GM19351 (cell line): Measurements from ENCODE around the gene COL4A1.

Experiments used
- ATAC-seq: cut with Tn5 transposase; IDR thresholded peaks from one replicate; pipeline ENCODE4 v1.9.1; 2021; ENCODE audit warnings: mild to moderate bottlenecking, moderate library complexity; ENCODE audit not compliant: unreplicated experiment

The COL4A1 gene

DNA sequence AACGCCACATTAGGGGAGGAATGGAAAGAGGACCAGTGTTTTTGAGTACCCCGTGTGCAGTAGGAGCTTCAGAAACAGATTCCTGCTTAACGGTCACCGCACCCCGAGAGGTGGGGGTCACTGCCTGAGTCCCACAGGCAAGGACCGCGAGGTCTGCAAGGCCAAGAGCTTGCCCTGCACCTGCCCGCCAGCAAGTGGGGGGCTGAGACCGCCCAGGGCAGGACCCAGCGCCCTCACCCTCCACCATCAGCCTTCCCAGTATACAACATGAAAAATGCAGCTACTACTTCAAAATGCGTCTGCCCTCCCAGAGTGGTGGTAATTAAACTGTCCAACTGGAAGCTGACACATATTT lies 44.9 kb downstream of the COL4A1 start:
- no peak for ATAC-seq

DNA sequence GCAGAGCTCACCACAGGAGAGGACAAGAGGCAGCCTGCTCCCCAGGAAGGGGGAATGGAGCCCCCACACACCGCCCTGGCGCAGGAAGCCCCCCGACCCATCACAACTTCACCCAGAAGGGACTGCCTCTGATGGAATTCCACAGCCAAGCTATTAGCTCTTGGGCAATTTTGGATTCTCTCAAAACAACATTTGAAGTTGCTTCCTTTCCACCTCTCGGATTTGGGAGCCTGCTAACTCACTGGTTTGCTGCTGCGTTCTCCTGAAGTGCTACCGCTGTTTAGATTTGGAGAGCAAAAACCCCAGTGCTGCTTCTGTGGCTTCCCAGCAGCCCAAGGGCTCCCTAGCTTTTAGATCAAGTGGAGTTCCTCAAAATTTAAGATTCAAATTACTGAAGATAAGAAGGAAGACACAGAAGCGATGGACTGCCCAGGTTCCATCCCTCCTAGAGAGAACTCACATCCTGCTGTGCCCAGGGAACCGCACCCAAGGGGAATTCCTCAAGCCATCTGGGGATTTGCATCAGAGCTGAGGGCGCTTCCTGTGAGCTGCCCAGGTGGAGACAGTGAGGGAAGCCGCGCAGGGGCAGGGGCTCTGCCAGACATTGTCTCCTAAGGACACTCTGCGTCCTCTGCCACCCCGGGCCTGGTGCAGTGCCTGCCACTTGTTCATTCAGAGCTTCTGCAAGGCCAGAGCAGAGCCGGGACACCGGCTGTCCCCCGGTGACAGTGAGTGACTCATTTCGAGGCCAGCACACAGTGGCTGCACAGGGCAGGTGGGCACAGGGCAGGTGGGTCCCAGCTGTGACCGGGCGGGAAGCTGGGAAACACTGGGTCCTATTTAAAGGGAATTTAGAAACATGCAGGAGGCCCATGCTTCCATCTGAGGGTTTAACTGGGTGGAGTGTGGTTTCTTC lies 45.5 kb downstream of the COL4A1 start:
- no peak for ATAC-seq

DNA sequence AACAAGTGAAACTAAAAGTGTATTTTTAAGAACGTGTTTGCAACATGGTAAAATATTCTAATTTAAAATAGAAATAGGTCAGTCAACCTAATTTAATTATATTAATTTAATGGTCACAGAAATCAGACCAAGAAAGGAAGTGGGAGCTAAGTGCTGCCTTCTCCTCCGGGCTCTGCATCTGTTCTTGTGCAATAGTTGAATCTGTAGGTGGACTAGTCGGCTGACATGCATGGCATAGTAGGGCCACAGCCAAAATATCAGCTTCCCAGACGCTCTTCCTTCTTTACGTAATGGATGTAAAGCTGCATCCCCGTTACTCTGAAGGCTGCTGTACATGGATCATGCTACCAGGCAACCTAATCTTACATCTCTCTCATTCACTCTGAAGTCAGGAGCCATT lies 47.3 kb downstream of the COL4A1 start:
- ATAC-seq: no peak

DNA sequence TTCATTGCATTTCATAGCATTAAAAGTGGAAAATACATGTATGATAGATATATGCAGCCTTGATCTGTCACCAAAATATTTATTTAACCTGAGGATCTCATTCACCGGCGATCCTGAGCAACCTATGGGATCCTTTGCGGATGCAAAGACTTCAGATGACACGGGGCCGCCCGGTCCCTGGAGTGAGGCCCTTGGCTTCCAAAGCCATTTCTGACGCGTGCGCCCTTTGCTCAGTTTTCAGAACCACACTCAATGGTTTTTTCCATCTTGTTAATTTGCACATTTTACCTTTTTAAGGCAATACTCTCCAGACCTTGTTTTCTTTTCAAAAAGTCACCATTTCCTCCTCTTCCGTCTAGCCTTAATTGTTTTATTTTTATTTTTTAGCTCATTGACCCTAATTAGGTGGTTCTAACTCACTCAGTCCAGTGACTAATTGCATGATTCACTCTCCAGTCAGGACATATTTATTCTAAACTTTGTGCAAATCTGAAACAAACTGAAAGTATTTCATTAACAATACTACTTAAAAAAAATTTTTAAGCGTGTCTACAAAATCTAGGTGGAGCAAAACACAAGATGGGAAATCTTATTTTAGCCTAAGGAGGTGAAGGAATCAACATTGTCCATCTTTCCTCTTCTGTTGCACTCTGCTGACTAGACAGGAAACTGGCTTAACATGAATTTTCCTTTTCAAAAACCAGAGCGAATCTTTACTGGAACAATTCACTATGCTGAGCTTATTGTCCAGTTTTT lies 47.9 kb downstream of the COL4A1 start:
- no peak for ATAC-seq

DNA sequence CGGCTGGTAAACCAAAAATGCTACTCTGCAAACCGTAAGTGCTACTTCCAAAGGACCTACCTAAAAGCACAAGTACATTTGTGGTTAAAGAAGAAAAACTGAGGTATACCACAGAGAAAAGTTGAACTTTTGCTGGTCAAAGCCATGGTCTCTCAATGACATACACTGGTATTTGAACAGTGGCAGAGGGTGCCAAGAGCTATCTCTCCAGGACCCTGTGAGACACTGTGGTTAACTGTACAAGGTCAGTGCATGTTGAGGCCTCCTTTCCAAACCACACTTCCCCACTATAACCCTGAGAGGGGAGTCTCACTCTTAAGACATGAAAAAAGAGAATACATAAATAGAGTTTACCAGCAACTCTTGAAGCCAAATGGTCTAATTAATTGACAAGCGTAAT lies 49.5 kb downstream of the COL4A1 start:
- ATAC-seq: no peak

DNA sequence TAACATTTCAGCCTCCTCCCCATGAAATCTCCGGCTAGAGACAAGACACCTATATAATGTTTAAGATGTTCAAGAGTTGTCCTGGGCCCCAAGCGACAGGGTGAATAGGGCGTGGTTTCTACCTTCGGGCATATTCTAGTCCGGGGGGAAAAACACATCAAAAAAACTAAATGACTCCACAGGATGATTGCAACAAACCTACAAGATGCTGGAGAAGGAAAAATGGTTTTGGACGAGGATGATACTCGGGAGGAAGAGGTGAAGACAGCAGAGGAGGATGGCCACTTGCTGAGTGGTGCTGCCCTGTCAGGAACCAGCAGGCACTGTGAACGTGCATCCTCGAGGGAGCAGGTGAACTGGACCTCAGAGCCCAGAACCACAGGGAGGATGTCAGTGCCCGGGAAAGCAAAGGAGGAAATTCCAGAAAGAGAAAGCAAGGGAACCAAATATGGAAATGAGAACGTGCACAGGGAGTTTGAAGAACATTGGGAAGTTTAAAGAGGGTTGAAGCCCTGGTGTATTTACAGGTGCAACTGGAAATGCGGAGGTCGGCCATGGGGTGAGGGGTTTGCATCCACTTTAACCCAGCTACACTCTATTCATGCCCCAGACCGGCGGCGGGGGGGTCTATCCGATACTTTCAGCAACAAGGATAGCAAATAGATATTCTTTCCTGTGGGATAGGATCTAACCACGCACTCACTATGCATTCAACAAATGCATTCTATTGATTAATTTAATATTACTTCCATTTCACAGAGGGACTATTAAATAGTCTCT lies 50.6 kb downstream of the COL4A1 start:
- no peak for ATAC-seq

DNA sequence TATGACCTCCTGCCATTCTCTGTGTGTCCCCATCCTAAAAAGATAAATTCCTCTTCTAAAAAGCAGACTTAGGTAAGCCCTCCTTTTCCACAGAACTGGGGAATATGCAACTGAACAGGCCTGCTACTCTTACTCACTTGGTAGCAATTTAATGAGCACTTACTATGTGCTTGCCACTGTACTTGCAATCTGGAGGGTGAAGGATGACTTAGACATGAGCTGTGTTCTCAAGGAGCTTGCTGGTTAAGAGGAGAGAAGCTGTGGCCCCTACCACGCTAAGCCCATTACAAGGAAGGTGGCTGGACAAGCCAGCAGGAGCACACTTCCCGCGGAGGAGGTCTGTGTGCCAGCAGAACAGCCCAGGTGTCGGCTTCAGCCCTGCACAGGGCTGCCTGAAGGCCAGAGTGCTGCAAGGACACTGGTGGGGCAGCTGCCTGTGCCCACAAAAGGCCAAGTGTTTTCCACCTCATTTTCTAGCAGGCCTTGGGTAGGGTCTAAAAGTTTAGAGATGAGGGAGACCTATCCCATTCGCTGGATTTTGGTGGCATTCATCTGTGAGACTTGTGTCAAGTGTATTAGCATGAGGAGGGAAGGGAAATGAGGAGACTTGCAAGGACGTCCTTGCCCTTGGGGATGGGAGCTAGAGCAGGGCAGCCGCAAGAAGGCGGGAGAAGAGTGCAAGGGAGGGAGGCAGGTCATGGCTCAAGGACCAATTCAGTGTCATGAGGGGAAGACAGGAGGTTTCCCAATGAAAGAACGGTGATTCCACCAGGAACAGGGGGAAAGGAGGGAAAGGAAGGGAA lies 52.0 kb downstream of the COL4A1 start:
- no peak for ATAC-seq

DNA sequence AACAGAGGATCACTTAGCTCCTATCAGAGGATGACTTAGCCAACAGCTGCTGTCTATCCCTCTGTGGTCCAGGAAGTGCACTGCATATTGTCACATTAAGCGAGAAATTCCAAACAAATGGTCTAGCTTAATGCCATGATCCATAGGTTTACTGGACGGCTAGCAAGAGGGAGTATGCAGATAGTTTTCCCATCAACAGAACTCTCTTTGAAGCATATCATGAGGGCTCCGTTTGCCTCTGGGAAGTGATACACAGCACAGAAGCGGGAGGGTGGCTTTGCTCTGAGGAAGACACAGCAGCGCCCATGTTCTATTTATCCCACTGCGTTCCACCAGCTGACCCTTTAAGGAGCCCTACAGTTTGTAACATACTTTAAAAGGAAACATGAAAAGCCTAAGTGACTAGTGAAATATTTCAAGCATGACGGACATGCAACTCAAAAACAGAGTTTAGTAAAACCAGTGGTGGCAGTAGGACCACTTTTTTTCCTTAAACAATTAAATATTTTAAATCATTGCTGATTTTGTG lies 52.7 kb downstream of the COL4A1 start:
- no peak for ATAC-seq

DNA sequence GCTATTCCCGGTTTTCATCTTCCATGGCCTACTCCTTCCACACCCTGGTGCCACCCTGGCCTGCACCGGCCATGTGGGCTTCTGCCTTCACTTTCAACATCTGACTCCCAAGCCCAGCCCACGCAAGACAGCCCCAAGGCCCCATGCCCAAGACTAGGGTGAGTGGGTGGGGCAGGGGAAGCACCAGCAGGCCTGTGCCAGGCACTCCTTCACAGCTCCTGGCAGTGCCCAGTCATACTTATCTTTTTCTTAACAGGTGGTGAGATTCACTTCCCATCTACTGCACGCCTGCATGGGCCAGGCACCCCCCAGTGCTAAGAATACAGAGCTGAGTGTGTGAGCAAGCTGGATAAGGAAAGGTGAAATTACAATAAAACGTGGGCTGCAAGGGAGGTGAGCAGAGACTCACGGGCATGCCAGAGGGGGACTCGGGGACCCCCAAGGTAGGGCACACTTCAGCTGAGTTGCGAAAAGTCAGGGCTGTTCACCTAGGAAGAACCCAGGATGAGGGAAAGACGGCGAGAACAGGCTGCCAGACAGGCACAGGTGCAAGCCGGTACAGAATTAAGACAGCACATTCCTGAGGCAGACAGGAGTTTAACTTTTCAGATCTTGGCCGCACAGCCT lies 55.7 kb downstream of the COL4A1 start:
- ATAC-seq: no peak

DNA sequence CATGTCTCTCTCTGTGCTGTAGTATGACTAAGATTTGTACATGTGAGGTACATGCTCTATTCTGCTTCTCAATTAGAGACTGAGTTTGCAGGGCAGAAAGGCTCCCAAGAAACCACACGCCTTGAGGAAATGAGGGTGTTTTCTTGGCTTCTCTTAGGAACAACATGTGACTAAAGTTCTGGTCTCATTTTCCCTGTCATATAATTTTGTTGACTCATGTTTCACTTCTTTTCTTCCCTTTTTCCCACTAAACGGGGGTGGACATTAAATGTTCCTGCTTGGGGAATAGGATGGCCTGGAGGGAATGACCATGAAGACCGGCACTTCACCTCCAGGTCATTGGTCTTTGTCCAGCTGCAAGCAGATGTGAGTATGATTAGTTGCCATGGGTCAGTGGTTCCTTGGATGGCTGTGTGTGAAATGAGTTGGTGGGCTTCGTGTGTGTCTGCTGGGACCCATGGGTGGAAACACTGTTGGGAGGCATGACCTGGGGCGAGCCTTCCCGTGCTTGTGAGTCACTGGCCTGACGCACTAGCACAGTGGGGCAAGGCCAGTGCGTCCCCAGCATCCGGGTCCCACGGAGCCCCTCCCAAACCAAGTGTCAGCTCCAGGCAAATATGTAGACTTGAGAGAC lies 56.6 kb downstream of the COL4A1 start:
- no peak for ATAC-seq

DNA sequence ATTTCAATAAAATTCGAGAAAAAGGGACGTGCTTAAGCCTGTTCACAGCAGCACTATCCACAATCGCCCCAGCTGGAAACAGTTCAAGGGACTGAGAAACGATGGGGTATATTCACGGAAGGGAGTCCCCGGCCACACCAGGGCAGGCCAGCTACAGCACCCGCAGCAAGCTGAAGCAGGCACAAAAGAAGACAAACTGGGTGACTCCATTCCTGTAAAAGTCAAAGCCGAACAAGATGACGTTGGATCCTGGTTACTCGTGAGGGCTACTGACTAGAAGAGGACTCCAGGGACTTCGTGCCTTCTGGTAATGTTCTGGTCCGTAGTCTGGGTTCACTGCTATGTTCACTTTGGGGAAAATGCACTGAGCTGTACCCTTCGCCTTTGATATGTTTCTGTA lies 57.6 kb downstream of the COL4A1 start:
- no peak for ATAC-seq

DNA sequence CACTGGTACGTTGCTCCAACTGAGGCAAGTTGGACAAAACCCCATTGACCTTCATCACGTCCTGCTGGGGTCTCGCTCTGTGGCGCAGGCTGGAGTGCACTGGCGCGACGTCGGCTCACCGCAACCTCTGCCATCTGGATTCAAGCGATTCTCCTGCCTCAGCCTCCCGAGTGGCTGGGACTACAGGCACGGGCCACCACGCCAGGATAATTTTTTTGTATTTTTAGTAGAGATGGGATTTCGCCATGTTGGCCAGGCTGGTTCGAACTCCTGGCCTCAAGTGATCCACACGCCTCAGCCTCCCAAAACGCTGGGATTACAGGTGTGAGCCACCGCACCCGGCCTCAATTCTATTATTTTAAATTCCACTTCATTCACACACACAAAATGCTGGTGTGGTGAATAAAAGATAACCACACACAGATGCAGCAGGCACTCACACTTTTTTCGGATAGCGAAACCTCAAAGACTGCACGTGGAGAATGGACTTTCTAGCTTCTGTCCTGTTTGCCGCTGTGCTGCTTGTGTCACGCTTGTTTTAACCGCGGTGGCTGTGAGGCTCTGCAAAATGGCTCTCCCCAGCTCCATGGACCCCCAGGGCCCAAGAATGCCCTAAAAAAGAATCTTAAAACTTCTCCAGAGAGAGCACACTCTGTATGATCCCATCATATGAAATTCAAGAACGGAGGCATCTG lies 58.4 kb downstream of the COL4A1 start:
- ATAC-seq: no peak

DNA sequence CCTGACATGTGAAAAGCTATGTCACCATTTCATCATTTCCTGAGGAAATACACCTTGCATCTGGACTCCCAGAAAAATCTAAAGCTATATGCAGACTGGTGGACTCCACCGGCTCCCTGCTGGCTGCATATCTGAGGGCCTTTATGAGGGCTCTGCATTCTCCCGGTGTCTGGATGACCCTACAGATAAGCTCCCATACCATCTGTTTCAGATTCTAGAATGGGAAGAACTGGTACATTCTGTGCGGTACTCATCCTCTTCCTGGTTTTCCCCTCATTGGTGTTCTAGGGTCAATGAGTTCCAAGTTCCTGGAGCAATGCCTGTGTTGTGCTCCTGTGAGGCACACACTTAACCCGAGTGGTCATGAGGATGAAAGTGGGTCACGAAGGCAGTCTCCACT lies 60.4 kb downstream of the COL4A1 start:
- ATAC-seq: no peak

DNA sequence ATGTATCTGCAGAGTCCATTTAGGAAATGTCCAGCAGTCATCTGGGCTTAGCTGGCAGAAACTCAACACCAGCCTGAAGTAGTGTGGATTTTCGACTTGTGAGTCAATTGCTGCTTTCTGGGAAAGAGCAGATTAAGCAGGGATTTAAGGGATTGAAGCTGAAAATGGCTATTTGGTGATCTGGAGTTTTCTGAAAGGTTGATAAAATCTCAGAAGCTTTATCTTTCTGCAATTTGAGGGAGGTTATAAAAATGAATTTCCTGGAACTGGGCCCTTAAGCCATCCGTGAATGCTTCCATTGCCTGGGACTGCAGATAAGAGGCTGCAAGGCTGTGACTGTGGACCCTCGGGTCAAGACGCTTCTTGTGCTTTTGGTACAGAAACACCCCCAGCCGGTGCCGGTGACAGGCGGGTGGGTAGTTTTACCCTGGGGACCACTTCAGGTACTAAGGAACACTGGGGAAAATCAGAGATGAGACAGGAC lies 61.5 kb downstream of the COL4A1 start:
- no peak for ATAC-seq

DNA sequence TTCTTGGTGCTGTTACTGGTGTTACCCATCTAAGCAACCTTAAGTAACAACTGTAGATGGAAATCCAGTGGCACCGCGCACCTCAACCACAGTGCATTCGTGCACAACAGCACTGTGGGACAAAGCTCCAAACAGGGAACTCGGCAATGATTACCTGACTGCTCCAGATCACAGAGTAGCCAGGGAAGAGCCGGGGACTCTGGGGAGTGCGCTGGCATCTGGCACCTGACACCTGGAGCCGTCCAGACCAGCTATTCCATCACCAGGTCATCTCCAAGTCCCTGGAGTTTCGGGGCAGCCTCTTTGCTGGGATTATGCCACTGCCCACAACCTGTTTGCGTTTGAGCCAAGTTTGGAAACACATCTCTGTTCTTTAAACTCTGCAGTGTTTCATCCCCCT lies 62.0 kb downstream of the COL4A1 start:
- no peak for ATAC-seq

DNA sequence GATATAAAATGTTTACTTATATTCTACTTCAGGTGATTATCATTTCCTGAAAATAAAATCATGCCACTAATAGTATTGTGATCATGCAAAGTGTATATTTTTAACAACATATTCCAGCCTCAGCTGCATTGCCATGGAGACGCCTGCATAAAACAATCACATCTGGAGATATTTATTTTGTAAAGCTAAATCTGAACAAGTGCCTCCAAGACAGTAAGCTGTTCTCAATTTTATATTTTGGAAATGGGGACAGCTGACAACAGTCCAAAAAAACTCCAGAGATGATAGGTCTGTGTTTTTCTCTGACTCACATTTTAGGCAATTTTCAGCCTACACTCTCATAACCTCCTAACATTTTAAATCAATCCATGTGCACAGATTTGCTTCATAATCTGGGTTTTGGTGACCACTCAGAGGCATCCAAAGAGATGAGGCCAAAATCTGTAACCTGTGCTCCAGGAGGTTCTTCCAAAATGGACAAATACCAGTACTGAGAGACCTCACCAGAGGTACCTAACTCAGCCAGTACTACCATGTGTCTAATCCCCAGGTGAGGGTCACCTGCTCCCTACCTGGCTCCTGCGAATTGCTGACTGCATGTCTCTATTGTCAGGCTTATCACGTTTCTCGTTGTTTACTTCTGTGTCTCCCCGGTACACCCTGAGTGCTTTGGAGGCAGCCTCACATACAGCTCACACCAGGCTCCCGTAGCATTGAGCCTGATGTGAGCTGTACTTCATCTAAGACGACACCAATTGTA lies 62.7 kb downstream of the COL4A1 start:
- ATAC-seq: no peak

DNA sequence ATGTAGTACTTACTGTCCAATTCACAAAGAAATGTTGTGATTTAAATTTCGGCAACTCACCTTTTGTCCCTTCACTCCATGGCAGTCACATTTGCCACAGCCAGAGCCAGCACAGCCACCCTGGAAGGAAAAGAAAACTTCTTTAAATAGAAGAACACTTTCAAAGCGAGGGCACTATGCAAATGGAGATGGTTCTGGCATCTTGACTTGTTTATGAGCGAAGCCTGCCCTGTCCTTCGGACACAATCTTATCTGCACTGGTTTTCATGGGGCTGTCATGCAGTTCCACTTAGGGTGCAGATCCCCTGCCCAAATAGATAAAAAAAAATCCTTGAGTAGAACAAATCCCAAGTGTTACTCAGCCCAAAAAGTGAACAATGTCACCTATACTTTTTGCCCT lies 64.3 kb downstream of the COL4A1 start:
- no peak for ATAC-seq

DNA sequence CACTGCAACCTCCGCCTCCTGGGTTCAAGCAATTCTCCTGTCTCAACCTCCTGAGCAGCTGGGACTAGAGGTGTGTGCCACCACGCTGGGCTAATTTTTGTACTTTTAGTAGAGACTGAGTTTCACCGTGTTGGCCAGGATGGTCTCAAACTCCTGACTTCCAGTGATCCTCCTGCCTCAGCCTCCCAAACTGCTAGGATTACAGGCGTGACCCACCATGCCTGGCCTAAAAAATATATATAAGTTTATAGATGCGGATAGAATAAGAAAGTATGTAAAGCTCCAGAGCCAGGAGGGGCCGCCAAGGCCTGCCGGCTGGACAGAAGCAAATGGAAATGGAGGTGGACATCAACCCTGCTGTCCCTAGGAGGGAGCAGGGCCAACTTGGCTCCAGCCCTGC lies 66.0 kb downstream of the COL4A1 start:
- ATAC-seq: no peak
